Trophoblast cell (in vitro differentiated cells and primary cell): ENCODE data around the gene LAMA2.

ENCODE experiments used
- DNase-seq, 2 donors: peaks; one replicate each; pipeline ENCODE4 v3.0.0-alpha.2; 2016
- H2AFZ ChIP-seq: 2 replicates; pipeline ENCODE4 v1.6.1; 2013; ENCODE audit warnings: low read length, moderate library complexity, mild to moderate bottlenecking; ENCODE audit not compliant: insufficient read depth, poor library complexity
- H2AK5ac ChIP-seq: 2 replicates; pipeline ENCODE4 v1.6.1; 2013; ENCODE audit warnings: mild to moderate bottlenecking, low read length
- H2BK120ac ChIP-seq: 2 replicates; pipeline ENCODE4 v1.6.1; 2013; ENCODE audit warnings: low read length, mild to moderate bottlenecking, moderate library complexity; ENCODE audit not compliant: insufficient read depth, poor library complexity
- H2BK12ac ChIP-seq: 2 replicates; pipeline ENCODE4 v1.6.1; 2013; ENCODE audit warnings: mild to moderate bottlenecking, low read length, moderate library complexity
- H2BK5ac ChIP-seq: 2 replicates; pipeline ENCODE4 v1.6.1; 2013; ENCODE audit warnings: low read length, low read depth, moderate library complexity, mild to moderate bottlenecking; ENCODE audit not compliant: poor library complexity
- H3K14ac ChIP-seq: 2 replicates; pipeline ENCODE4 v1.6.1; 2013; ENCODE audit warnings: mild to moderate bottlenecking, low read length
- H3K18ac ChIP-seq: 2 replicates; pipeline ENCODE4 v1.6.1; 2013; ENCODE audit warnings: mild to moderate bottlenecking, low read length
- H3K23ac ChIP-seq: 2 replicates; pipeline ENCODE4 v1.6.1; 2013; ENCODE audit warnings: low read length
- H3K27ac ChIP-seq: 2 replicates; pipeline ENCODE4 v1.5.1; 2013; ENCODE audit warnings: low read depth, mild to moderate bottlenecking, inconsistent platforms, low read length, moderate library complexity
- H3K27me3 ChIP-seq: 2 replicates; pipeline ENCODE4 v1.6.1; 2013; ENCODE audit warnings: inconsistent platforms, mild to moderate bottlenecking, low read length, moderate library complexity; ENCODE audit not compliant: insufficient read depth
- H3K36me3 ChIP-seq, 2 experiments: 1 replicate in 1 of 2; 2 replicates in 1 of 2; pipeline ENCODE4 v1.6.1; 2013; ENCODE audit warnings: low read length in 2 of 2, mild to moderate bottlenecking in 2 of 2, moderate library complexity in 1 of 2; ENCODE audit not compliant: insufficient read depth in 2 of 2, control insufficient read depth in 1 of 2
- H3K4ac ChIP-seq: 2 replicates; pipeline ENCODE4 v1.6.1; 2013; ENCODE audit warnings: low read depth, mild to moderate bottlenecking, low read length, moderate library complexity
- H3K4me1 ChIP-seq, 2 experiments: 1 replicate in 1 of 2; 2 replicates in 1 of 2; pipeline ENCODE4 v1.6.1; 2013; ENCODE audit warnings: low read length in 2 of 2, mild to moderate bottlenecking in 2 of 2, moderate library complexity in 1 of 2; ENCODE audit not compliant: insufficient read depth in 2 of 2, control insufficient read depth in 1 of 2
- H3K4me2 ChIP-seq: 2 replicates; pipeline ENCODE4 v1.6.1; 2013; ENCODE audit warnings: inconsistent platforms, mild to moderate bottlenecking, low read length, moderate library complexity
- H3K4me3 ChIP-seq: 2 replicates; pipeline ENCODE4 v1.5.1; 2013; ENCODE audit warnings: mild to moderate bottlenecking, low read depth, low read length, inconsistent platforms
- H3K79me1 ChIP-seq: one replicate; pipeline ENCODE4 v1.6.1; 2013; ENCODE audit warnings: low read length
- H3K79me2 ChIP-seq: 2 replicates; pipeline ENCODE4 v1.6.1; 2013; ENCODE audit warnings: low read length, mild to moderate bottlenecking; ENCODE audit not compliant: control insufficient read depth, insufficient read depth, poor library complexity
- H3K9ac ChIP-seq: 2 replicates; pipeline ENCODE4 v1.6.1; 2013; ENCODE audit warnings: mild to moderate bottlenecking, low read length
- H3K9me3 ChIP-seq: 2 replicates; pipeline ENCODE4 v1.6.1; 2013; ENCODE audit warnings: low read depth, mild to moderate bottlenecking, control low read depth, inconsistent platforms, low read length; ENCODE audit not compliant: insufficient read depth
- H4K12ac ChIP-seq: 2 replicates; pipeline ENCODE4 v1.6.1; 2013; ENCODE audit warnings: low read depth, mild to moderate bottlenecking, low read length, moderate library complexity
- H4K8ac ChIP-seq: 2 replicates; pipeline ENCODE4 v1.6.1; 2013; ENCODE audit warnings: low read depth, mild to moderate bottlenecking, low read length, moderate library complexity
- H4K91ac ChIP-seq: one replicate; pipeline ENCODE4 v1.6.1; 2013; ENCODE audit warnings: low read depth, mild to moderate bottlenecking, low read length, moderate library complexity
- WGBS: extraction: QIAGEN DNeasy Blood & Tissue Kit; methylation state at CpG from one replicate; pipeline ENCODE4 v1.1.7; 2013; ENCODE audit warnings: missing lambda C conversion rate; ENCODE audit not compliant: insufficient read length, insufficient coverage; ENCODE audit errors: extremely low coverage; 5-methylcytosine and 5-hydroxymethylcytosine counted together

Gene LAMA2

DNA sequence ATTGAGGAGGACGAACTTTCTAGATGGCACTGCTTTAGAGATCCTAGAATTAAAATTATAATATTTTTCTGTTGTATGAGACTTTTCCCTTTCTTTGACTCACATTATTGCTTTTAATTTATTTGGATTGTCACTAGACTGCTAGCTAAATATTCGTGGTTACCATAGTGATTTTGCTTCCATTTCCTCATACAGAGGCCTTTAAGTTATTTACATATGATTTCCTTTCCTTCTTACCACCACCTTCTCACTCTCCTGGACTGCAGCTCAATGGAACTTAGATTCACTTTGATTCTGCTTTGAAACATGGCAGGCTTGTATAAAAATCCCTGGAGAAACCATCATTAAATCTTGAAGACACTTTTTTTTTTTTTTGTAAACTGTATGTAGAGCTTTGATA, 222.9 kb downstream of the LAMA2 start:
- Histone ChIP-seq H2AFZ (no peak overlapping the region), H3K18ac (no peak overlapping the region), H3K79me1 (no peaks in the 10 kb centered on the region), H3K4me3 (no peak overlapping the region), H3K79me2 (no peaks in the 10 kb centered on the region), H2BK120ac (no peak overlapping the region), H2BK12ac (no peak overlapping the region), H3K9ac (no peak overlapping the region), H3K36me3 (no peaks in the 10 kb centered on the region), H4K12ac (no peak overlapping the region), H3K4me1 (no peaks in the 10 kb centered on the region), H3K14ac (no peak overlapping the region), H3K23ac (no peak overlapping the region), H2BK5ac (no peak overlapping the region), H3K9me3 (no peaks in the 10 kb centered on the region), H3K27me3 (no peaks in the 10 kb centered on the region), H3K4ac (no peak overlapping the region), H3K27ac (no peak overlapping the region), H4K8ac (no peak overlapping the region), H4K91ac (no peak overlapping the region), H2AK5ac (no peak overlapping the region), H3K4me2 (no peak overlapping the region)
- WGBS, result no CpG with 5 or more reads among the region's 2 CpGs
- DNase-seq, result no peak

- H4K8ac ChIP-seq, result no peak overlapping the region
- H3K36me3 ChIP-seq, result no peaks in the 10 kb centered on the region
- no peak overlapping the region for H3K9ac ChIP-seq
- no peaks in the 10 kb centered on the region for H3K27me3 ChIP-seq
- no peak overlapping the region for H3K4me2 ChIP-seq
- no peaks in the 10 kb centered on the region for H3K79me2 ChIP-seq
- H3K9me3 ChIP-seq, result no peaks in the 10 kb centered on the region
- no peak overlapping the region for H2AK5ac ChIP-seq
- H3K23ac ChIP-seq, result no peak overlapping the region
- no peak overlapping the region for H2BK5ac ChIP-seq
- no peak overlapping the region for H4K12ac ChIP-seq
- H3K4me1 ChIP-seq, result no peaks in the 10 kb centered on the region
- no peak overlapping the region for H2AFZ ChIP-seq
- no peak overlapping the region for H3K4me3 ChIP-seq
- no CpG with 5 or more reads among the region's 1 CpG for WGBS
- H4K91ac ChIP-seq, result no peak overlapping the region
- no peak overlapping the region for H2BK12ac ChIP-seq
- no peak overlapping the region for H3K27ac ChIP-seq
- H3K18ac ChIP-seq, result no peak overlapping the region
- DNase-seq, result no peak
- no peak overlapping the region for H3K4ac ChIP-seq
- no peaks in the 10 kb centered on the region for H3K79me1 ChIP-seq
- H2BK120ac ChIP-seq, result no peak overlapping the region
- no peak overlapping the region for H3K14ac ChIP-seq
These were observed 225.4 kb downstream of the LAMA2 start for GRCh38 chr6:129108337-129108736.

DNA sequence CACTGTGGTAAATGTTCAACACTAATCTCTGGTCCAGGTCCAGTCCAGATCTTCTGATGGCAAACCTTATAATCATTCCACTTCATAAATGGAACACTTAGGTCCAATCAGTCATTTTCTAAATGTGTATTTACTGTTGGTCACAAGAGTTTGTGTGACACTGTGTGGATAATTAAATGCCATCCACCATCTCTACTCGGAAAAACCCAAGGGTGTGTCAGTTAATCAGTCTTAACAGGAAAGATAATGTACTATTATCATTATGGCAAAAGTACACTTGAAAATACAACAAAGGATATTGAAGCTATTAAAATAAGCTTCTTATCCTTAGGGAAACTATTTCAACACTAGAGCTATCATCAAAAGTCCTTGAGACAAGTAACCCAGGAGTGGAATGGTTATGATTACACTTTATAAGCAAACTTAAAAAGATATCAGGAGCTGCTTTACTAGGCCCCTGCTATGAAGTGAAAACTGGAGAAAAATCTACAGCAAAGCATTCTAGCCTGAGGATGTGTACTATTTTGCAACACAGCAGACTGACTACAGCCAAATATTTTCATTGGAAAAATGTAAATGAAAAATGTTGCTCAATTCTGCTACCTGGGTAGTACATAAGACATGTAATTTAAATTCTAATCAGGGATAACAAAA, 227.9 kb downstream of the LAMA2 start:
- H3K4me2 ChIP-seq, result no peak overlapping the region
- H2AFZ ChIP-seq, result no peak overlapping the region
- no peak overlapping the region for H3K14ac ChIP-seq
- no peak overlapping the region for H4K8ac ChIP-seq
- H2BK12ac ChIP-seq, result no peak overlapping the region
- no peak overlapping the region for H3K23ac ChIP-seq
- no peaks in the 10 kb centered on the region for H3K79me1 ChIP-seq
- no peak overlapping the region for H3K9ac ChIP-seq
- peak; percentile 42 to 88 for DNase-seq
- H3K18ac ChIP-seq, result no peak overlapping the region
- no peaks in the 10 kb centered on the region for H3K9me3 ChIP-seq
- H3K4ac ChIP-seq, result no peak overlapping the region
- no peak overlapping the region for H2BK5ac ChIP-seq
- H3K27ac ChIP-seq, result no peak overlapping the region
- no peaks in the 10 kb centered on the region for H3K27me3 ChIP-seq
- no peak overlapping the region for H3K4me3 ChIP-seq
- H2AK5ac ChIP-seq, result no peak overlapping the region
- H3K36me3 ChIP-seq, result no peaks in the 10 kb centered on the region
- no peaks in the 10 kb centered on the region for H3K4me1 ChIP-seq
- WGBS, result no CpG with 5 or more reads among the region's 1 CpG
- H4K91ac ChIP-seq, result no peak overlapping the region
- H3K79me2 ChIP-seq, result no peaks in the 10 kb centered on the region
- no peak overlapping the region for H4K12ac ChIP-seq
- no peak overlapping the region for H2BK120ac ChIP-seq

GRCh38 chr6:129111346-129111745, 228.4 kb downstream of the LAMA2 start:
- Histone ChIP-seq H2BK5ac (no peak overlapping the region), H3K4me3 (no peak overlapping the region), H3K79me1 (no peaks in the 10 kb centered on the region), H3K4ac (no peak overlapping the region), H3K9ac (no peak overlapping the region), H3K27me3 (no peaks in the 10 kb centered on the region), H2BK12ac (no peak overlapping the region), H2AK5ac (no peak overlapping the region), H3K18ac (no peak overlapping the region), H3K27ac (no peak overlapping the region), H3K36me3 (no peaks in the 10 kb centered on the region), H4K12ac (no peak overlapping the region), H3K9me3 (no peaks in the 10 kb centered on the region), H3K4me1 (no peaks in the 10 kb centered on the region), H3K14ac (no peak overlapping the region), H4K8ac (no peak overlapping the region), H2AFZ (no peak overlapping the region), H4K91ac (no peak overlapping the region), H3K23ac (no peak overlapping the region), H3K79me2 (no peaks in the 10 kb centered on the region), H3K4me2 (no peak overlapping the region), H2BK120ac (no peak overlapping the region)
- no peak for DNase-seq
- WGBS, result no CpG with 5 or more reads among the region's 1 CpG
